ENCODE data around the gene SV2B.
"Not testable (repeated sequence)": the region's sequence is repeated elsewhere in the genome, so short reads cannot be mapped to it uniquely, and the experiment has no call there.

SV2B gene

DNA sequence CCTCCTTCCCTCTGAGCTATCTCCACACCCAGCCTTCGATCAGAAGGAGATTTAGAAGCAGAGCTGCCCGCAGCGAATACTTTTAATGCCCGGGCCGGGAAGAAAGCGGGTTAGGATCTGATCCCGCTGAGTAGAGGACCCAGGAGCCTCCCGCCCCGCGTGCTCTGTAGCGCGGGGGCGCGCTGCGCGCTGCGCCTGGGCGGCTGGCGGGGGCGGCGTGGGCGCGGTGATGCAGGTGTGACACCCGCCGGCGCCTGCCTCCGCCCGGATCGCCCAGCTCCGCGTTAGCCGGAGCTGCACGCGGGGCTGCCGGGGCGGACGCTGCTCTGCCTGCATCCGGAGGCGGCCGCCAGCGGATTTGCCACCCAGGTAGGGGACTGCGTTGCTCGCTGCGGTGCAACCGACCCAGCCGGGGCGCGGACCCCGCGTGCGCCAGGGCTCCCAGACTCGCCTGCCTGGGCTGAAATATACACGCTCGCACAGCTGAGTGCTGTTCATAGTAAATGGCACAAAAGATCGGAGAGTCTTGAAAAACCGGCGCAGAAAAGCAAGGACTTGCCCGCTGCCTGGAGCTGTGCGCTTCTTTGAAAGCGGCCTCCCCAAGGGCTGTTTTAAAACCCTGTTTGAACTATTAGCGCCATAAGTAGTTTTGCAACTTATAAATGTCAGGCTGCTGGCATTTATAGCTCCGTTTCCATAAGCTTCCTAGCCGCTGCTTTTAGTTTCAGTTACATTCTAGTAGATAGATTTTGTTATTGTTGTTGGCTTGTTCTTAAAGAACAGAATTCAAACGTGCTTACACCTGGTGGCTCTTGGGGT, at the start of gene SV2B:
Gene SV2B (plus strand): TSS at position 263 of the 819 bp plus-strand sequence. CDS start 126,007 bp downstream, outside the sequence.
- peak; percentile 45 for DNase-seq

- DNase-seq = no peak
These were observed 48.8 kb upstream of the SV2B start for GRCh38 chr15:91051248-91051647.

DNA sequence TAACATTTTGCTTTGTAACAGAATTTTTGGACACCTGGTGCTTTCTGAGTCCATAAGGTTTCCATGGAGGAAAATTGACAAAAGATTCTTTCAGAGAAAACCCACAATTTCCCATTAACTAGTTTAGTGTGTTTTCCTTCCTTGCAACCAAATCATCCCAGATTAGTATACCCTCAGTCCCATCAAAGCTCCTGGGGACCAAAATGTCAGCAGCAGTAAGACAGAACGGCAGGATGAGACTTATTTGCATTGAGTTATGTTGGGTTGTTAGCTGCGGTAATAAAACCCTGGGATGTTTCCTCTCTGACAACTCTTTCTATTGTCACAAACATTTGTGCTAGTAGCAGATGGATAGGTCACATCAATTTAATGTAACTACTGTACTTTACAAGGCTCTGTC, 45.2 kb upstream of the SV2B start:
- DNase-seq = no peak

DNA sequence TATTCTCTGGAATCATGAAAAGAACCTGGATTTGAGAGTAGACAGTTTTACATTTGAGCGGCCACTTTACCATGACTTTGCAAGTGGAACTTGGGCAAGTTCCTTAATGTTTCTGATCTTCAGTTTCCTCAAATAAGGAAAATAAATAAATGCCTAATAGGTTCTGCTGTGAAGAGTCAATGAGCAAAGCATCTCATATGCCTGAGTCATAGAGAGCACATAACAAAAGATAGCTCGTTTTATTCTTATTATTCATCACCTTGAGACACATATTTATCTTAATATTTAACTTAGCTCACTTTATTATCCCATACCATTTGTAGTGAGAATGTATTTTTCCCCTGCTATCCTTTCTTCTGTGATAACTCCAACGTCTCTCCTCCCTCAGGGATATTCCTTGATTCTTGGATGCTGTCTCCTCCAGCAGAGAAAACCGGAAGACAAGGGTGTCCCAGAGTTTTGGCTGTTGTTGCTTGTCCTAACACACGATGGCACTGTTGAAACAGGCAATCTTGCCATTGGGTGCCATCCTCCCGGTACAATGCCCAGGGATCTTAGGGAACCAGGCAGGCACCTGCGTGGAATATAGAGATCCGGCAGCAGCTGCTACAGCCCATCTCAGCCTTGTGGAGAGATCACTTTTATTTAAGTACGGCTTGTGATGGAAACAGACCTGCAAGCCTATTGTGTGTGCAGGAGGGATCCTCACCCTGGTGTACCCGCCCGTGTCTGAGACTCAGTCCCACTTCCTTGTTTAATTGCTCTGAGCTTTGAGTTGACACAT, 44.3 kb upstream of the SV2B start:
- DNase-seq = peak; percentile 72

DNA sequence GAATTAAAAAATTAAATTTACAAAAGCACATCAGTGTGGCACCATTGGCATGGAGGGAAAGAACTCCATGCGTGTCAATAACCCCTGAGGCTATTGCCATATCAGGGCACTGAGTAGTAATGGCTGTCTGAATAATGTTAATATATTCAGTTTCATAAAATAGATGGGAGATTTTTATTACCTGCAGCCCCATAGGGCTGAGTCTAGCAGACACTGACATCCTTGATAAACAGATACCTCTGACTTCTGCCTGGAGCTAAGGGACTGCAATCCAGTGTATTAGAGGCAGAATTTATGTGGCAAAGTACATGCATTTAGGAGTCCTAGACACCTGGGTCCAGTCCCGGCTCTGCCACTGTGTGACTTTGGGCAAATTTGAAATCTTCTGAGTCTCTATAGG, 38.8 kb upstream of the SV2B start:
- DNase-seq = no peak

DNA sequence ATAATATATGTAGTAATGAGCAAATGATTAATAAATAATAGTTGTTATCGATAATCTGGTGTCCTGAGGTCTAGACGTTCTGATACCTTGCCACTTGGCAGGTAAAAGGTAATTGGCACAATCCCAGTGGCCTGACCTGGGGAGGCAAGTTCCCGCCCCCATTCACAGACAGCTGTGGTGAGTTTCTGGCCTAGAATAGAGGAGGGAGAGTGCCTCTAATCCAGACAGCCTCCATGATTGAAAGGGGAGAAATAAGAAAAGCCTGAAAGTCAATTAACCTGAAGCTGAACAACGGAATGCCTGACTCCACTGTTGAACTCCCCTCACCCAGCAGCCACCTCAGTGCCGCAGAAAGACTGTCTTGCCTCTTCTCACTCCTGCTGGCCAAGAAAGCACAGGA, 38.1 kb upstream of the SV2B start:
- DNase-seq = no peak

DNA sequence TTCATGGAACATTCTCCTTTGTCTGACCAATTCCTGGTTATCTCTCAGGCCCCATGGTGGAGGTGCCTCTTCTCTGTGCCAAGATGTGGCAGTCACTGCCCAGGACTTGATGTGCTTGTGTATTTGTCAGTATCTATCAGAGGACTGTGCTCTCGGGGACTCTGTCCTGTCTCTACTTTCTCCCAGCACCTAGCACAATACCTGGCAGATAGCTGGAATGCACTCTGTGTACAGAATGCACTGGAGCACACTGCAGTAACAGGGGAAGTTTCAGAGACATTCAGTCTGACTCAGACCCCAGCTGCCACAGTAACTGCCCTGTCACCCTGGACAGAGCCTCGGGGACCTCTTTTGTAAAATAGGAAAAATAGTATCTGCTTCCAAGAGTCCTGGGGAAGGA, 34.6 kb upstream of the SV2B start:
- no peak for DNase-seq

DNA sequence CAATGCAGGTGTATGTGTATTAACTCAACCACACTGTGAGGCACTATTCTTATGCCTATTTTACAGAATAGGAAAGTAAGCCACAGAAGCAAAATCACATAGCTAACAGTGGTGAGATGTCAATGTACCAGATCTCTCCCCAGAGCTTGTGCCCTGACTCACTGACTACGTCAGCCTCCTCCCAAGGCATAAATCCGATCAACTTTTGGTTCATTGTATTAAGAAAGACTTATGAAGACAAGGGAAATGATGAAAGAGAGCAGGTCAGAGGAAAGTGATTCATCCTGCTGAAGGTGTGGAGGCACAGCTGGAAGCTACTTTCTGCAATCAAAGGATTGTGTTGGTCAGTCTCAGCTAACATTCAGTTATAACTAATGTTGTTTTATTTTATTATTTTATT, 33.0 kb upstream of the SV2B start:
- DNase-seq = no peak

GRCh38 chr15:91068436-91068835, 31.6 kb upstream of the SV2B start:
- DNase-seq = no peak

- no peak for DNase-seq
These were observed 31.1 kb upstream of the SV2B start for GRCh38 chr15:91068966-91069365.

DNA sequence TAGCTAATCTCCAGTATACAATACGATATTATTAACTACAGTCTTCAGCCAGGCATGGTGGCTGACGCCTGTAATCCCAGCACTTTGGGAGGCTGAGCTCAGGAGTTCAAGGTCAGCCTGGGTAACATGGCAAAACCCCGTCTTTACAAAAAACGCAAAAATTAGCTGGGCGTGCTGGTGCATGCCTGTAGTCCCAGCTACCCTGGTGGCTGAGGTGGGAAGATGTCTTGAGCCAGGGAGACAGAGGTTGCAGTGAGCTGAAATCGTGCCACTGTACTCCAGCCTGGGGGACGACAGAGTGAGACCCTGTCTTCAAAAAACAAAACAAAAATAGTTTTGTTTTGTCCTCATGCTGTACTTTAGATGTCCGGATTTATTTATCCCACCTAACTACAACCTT, 29.2 kb upstream of the SV2B start:
- no peak for DNase-seq

DNA sequence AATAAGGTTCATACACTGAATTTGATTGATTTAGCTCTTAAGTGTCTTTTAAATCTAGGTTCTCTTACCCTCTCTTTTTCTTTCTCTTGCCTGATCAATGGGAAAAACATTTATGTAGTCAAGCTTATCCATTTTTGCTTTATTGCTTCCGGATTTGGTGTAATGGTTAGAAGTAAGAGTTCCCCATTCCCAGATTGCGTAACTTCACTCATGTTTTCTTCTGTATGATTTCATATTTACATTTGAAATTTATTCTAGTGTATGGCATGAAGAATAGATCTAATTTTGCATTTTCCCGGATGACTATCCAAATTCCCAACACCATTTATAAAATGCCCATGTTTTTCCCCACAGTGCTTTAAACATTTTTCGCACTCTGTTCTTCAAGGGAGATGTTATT, 27.9 kb upstream of the SV2B start:
- no peak for DNase-seq

GRCh38 chr15:91073077-91073476, 27.0 kb upstream of the SV2B start:
- DNase-seq = no peak

DNA sequence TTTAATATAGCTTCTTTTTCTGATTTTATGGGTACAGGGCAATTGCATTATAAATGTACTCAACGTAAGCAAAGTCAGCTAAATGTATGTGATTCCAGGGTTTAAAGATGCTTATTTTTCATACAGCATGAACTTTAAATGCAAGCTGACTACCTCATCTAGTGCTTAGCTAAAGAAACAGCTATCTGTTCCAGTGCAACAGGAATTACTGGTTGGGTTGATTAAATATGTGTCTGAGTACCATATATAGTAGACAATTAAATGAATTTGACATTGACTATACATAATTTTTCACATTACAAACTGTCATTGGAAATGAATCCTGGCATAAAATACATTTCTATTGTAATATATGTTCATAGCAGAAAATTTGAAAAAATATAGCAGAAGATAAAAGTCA, 26.3 kb upstream of the SV2B start:
- DNase-seq = no peak

- DNase-seq = no peak
These were observed 24.3 kb upstream of the SV2B start for GRCh38 chr15:91075739-91076138.

- DNase-seq = no peak
These were observed 23.0 kb upstream of the SV2B start for GRCh38 chr15:91077029-91077428.

DNA sequence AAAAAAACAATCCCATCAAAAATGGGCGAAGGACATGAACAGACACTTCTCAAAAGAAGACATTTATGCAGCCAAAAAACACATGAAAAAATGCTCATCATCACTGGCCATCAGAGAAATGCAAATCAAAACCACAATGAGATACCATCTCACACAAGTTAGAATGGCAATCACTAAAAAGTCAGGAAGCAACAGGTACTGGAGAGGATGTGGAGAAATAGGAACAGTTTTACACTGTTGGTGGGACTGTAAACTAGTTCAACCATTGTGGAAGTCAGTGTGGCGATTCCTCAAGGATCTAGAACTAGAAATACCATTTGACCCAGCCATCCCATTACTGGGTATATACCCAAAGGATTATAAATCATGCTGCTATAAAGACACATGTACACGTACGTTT, 6.2 kb upstream of the SV2B start:
- not testable (repeated sequence) for DNase-seq

DNA sequence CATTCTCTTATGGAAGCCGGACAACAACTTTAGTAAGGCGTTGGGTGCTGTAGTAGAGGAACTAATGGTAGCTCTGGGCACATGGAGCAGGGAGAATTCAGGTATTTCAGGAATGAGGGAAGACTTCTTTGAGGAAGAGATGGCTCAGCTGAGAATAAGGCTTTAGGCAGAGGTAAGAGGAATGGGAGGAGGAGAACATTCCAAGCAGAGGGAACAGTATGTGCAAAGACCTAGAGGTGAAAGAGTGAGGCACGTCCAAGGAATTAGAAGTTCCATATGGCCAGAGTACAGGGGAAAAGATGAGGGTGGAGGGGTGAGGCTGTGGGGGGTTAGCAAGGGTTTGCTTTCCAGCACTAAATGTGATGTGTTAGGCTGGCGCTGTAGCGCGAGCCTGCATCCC, 1.6 kb upstream of the SV2B start:
- no peak for DNase-seq

DNA sequence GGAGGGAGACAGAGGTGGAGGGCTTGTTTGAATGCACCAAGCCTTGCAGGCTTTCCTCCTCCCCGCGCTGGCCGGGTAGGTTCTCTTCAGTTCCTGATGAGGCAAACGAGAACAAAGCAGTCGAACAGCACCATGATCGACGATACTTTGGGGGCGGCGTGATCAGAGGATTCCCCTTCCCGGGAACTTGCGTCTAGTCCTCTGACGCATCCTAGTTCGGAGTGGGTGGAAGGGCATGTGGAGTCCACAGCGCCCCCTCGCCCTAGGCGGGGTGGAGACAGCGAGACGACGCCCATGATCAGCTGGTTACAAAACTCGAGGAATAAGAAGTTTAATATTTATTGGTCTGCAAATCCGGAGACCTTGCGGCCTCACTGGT, 452 bp upstream of the SV2B start:
- peak; percentile 6 for DNase-seq

GRCh38 chr15:91100814-91101607, 954 bp downstream of the SV2B start:
- peak; percentile 25 for DNase-seq

GRCh38 chr15:91101608-91101920, 1.5 kb downstream of the SV2B start:
- no peak for DNase-seq

DNA sequence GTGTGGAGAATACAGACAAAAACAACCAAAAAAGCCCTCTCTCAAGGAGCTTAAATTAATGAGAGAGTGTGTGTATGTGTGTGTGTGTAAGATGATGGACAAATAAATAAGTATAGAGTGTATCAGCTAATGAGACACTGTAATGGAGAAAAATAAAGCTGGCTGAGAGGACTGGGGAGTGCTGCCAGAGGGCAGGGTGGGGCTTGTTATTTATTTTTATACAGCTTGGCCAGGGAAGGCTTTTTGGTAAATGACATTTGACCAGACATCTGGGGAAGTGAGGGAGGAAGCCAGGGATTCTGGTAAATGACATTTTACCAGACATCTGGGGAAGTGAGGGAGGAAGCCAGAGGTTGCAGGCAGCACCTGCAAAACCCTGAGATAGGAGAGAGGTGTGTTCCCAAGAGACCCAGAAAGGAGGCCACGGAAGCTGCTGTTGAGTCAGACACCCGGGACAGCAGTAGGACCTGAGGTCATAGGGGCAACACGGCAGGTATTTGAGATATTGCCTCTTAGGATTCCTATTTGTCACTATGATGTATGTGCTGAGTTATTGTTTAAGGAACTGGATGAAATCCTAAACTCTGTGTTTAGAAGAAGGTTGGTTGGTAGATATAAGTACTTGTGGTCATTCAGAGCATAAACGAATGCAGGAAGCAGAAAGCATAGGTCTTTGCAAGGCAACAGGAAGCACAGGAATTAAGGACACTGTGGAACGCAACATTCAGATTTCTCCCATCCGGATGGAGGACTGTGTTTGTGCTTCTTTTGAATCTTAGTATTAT, 2.7 kb downstream of the SV2B start:
- no peak for DNase-seq

DNA sequence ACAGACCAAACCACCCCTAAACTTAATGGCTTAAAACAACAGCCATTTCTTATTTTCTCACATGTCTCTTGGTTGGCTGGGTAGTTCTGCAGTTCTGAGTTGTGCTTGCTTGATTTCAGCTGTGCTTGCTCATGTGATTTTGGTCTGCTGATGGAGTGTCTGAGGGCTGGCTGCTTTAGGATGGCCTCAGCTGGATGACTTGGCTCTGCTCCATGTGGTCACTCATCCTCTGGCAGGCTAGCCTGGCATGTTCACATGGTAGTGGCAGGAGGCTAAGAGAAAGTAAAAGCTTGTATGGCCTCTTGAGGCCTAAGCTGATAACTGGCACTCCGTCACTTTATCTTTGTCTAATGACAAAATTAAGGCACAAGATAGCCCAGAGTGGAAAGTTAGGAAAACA, 4.1 kb downstream of the SV2B start:
- peak; percentile 5 for DNase-seq
